LNCaP clone FGC (cell line): ENCODE data around the gene UBR3.

Source experiments
- DNase-seq: peaks from one replicate; pipeline ENCODE4 v3.0.0-alpha.2; 2011; ENCODE audit warnings: low read depth
- H3K4me3 ChIP-seq: 2 replicates; pipeline ENCODE4 v1.5.1; 2011; ENCODE audit warnings: mild to moderate bottlenecking, low read depth, low read length, control low read depth
- CTCF ChIP-seq: IDR thresholded peaks from 2 replicates; pipeline ENCODE4 v1.5.1; 2012; ENCODE audit warnings: mild to moderate bottlenecking; ENCODE audit not compliant: control insufficient read depth, insufficient read depth; ENCODE audit errors: extremely low read depth

UBR3 gene

GRCh38 chr2:169906731-169907130, 79.5 kb downstream of the UBR3 start:
- no peak overlapping the region for H3K4me3 ChIP-seq
- no peak for DNase-seq
- no peak for TF ChIP-seq CTCF

DNA sequence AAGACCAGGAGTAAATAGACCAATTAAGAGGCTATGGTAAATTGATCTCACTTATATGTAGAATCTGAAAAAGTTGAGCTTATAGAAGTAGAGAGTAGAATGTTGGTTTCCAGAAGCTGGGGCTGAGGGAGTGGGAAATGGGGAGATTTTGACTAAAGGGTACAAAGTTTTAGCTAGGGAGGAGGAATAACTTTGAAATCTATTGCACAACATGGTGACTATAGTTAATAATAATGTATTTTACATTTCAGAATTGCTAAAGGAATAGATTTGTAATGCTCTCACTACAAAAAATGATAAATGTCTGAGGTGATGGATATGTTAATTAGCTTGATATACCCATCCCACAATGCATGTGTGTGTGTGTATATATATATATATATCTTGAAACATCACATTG, 82.1 kb downstream of the UBR3 start:
- no peak overlapping the region for H3K4me3 ChIP-seq
- no peak for TF ChIP-seq CTCF
- DNase-seq: no peak

- no peak for DNase-seq
- TF ChIP-seq CTCF: no peak
- H3K4me3 ChIP-seq: no peak overlapping the region
These were observed 83.0 kb downstream of the UBR3 start for GRCh38 chr2:169910109-169910799.

DNA sequence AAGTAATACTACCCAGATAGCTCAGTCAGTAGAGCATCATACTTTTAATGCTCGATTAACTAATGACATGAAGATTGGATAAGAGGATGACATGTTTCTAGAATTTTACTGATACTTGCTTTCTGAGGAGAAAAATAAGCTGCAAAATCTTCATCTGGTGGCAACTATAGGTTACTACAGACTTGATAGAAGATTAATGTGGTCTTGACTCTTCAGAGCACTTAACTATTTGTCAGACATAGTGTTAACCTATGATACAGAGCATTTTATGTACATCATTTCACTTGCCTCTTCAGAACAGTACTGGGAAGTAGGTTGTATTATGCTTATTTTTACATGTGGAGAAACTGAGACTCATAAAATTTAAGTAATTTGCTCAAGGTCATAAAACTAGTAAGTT, 83.9 kb downstream of the UBR3 start:
- no peak for TF ChIP-seq CTCF
- DNase-seq: no peak
- H3K4me3 ChIP-seq: no peak overlapping the region

DNA sequence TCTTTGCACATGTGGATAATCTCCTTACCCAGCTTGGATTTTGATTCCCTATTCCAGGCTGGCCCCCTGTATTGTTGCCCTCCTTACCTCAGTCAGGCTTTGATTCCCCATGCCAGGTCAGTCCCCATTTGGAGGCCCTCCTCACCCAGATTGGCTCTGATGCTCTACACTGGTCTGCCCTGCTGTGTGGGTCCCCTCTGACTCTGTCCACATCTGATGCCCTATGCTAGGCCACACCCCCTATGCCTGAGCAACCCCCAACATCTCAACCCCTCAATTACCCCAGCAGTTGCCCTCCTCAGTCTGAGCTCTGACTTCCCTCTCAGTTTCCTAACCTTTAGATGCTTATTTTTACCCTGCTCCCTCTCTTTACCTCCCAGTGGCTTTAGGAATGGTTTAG, 89.4 kb downstream of the UBR3 start:
- no peak overlapping the region for H3K4me3 ChIP-seq
- no peak for DNase-seq
- no peak for TF ChIP-seq CTCF

DNA sequence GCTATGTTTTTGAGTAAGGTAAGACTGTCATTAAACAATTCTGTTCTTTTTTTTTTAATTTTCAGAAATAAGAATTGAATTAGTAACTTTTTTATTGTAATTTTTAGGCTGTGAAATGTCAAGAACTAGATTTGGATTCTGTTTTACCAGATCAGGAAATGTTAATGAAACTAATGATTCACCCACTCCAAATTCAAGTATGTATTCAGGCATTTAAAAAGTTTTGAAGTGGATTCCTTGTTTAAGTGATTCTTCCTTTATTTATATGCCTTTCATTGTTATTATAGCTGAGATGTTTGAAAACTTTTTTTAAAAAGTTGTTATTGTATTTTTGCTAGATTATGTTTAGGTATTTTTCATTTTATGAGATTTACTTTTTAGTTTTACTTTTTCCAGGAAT, 96.7 kb downstream of the UBR3 start:
- H3K4me3 ChIP-seq: no peak overlapping the region
- no peak for DNase-seq
- TF ChIP-seq CTCF: no peak

DNA sequence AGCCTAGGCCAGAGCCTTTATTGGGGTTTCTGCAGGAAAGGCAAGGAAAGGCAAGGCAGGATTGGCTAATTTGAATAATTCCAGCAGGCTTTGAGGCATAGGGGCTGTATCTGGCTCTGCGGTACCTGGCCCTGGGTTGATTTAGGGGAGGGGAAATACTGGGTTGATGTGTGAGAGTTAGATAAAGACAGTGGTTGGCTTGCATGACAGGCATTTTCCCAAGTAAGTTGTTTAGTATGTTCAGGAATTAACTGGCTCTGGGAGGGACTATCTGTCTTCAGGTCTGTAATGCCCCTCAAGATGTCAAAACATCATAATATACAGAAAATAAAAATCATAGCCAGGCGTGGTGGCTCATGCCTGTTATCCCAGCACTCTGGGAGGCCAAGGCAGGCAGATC, 98.7 kb downstream of the UBR3 start:
- H3K4me3 ChIP-seq: no peak overlapping the region
- DNase-seq: no peak
- TF ChIP-seq CTCF: no peak
